GM21529 (cell line): ENCODE results near the gene GABRB2.
A peak's percentile ranks its signal among the peaks of the same experiment; 100 is the strongest.
"Not testable (repeated sequence)": the region's sequence is repeated elsewhere in the genome, so short reads cannot be mapped to it uniquely, and the experiment has no call there.

Experiments used
- ATAC-seq: cut with Tn5 transposase; IDR thresholded peaks from one replicate; pipeline ENCODE4 v1.9.1; 2021; ENCODE audit not compliant: unreplicated experiment

The GABRB2 gene

DNA sequence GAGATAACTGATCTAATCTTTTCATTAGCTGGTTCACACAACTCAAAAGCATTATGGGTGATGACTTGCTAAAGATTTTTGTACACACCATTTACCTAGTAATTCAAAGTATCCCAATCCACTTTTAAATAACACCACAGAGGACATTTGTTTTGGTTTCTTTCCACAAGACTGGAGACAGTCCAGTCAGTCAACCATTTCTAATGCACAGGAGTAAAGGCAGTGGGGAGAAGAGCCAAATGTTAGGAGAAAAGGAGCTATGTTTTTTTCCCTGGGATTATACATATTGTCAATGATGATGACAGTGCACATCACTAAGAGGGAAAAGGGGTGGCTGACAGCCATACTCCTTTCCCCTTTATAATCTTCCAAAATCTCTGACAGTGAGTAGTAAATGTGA lies 240.9 kb downstream of the GABRB2 start:
- ATAC-seq, result no peak

GRCh38 chr5:161302559-161302958 lies 244.0 kb downstream of the GABRB2 start:
- ATAC-seq, result no peak

GRCh38 chr5:161301586-161301985 lies 244.9 kb downstream of the GABRB2 start:
- ATAC-seq, result no peak

DNA sequence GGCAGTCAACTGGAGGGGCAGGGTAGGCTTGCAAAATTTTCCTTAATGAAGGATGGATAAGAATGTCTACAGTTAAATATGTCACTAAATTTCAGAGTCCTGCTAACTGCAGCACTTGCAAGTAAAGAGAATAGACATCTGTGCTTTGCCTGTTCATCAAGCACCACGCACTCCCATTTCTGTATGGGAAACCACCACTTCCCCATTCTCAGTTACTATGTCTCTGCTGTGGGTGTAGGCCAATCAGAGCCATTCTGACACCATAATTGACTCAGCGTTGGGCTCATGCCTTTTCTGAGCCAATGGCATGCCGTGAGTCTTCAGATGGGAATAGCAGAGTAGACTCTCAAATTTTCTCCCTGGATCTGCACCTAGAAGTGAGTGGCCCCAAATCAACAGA lies 247.5 kb downstream of the GABRB2 start:
- ATAC-seq, result peak; percentile 95

- ATAC-seq, result not testable (repeated sequence)
Measured at GRCh38 chr5:161297388-161297787, 249.1 kb downstream of the GABRB2 start.

DNA sequence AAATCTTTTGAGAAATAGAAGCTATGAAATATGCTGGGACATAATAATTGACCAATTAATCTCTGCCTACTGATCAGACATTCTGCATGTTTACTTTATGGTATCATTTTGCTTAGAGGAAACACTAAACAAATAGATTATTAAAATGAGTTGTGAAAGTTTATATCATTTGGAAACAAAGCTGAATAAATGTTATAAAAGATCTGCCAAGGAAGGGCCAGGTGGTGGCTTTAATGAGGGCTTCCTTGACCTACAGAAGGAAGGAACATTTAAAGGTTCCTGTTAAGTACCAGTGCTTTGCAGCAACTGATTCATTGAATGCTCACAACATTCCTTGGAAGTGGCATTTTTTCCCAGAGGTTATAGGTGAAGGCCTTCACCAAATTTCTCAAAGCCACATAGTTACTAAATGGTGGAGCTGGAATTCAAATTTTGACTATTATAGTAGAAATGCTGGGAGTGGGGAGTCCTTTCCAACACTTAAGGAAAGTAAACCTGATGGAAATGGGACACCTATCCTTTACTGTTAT lies 250.7 kb downstream of the GABRB2 start:
- ATAC-seq, result no peak

GRCh38 chr5:161288071-161288470 lies 258.5 kb downstream of the GABRB2 start:
- ATAC-seq, result no peak

DNA sequence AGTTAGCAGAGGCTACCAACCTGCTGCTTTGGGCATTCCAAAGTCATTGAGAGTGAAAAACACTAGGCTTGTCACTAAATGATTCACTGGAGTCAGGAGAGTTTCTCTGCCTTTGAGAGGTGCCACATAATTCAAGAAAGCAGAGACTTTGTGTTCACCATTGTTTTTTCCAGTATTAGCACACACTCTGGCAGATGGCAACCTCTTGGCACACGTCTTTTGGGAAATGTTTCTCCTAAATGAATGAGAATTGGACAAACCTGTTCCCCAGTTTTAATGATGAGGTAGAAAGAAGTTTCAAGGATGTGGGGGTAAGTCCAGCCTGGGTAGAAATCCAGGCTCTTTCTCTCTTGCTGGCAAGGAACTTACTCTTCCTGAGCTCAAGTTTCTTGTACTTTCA lies 259.1 kb downstream of the GABRB2 start:
- ATAC-seq, result no peak

DNA sequence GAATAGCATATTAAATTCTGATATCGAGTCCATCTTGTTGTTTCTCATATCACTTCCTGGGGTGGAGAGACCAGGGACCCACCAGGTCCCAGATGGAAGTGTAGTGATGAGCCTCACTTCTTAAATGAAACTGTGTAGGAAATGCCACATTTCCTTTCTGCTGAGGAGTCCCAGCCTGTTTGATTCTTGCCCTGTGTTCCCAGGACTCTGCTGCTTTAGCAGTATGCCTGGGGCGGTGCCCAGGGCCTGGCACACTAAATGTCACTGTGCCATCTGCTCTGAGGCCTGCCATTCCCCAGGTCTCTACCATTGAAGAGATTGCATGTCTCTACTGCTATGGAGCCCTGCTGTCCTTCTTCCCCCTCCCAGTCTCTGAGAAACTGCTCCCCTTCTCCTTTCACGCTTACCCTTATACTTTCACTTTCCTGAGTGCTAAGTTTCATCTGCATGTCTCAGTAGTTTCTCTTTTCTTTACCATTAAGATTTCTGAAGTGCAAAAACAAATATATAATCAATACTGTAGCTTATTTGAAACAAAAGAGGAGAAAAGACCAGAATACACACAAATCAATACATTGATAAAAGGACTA lies 260.4 kb downstream of the GABRB2 start:
- peak; percentile 98 for ATAC-seq

DNA sequence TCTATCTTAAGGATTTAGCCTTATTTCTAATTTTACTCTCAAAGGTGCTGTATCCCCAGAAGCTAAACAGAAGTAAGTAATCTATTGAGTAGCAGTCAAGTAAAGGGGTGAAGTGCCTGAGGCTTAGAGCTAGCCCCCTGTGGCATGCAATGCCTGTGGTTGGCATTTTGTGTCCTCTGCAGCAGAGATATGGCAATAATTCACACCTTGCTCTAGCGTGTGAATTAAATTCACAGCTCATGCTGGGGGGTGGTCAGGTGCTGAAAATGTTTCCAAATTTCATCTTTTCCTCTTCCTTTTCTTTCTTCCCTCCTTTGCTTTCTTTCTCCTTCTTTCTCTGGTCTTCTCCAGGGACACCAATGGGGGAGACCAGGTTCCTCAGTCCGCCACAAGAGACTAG lies 262.1 kb downstream of the GABRB2 start:
- ATAC-seq, result no peak

- no peak for ATAC-seq
Measured at GRCh38 chr5:161283296-161283695, 263.2 kb downstream of the GABRB2 start.

DNA sequence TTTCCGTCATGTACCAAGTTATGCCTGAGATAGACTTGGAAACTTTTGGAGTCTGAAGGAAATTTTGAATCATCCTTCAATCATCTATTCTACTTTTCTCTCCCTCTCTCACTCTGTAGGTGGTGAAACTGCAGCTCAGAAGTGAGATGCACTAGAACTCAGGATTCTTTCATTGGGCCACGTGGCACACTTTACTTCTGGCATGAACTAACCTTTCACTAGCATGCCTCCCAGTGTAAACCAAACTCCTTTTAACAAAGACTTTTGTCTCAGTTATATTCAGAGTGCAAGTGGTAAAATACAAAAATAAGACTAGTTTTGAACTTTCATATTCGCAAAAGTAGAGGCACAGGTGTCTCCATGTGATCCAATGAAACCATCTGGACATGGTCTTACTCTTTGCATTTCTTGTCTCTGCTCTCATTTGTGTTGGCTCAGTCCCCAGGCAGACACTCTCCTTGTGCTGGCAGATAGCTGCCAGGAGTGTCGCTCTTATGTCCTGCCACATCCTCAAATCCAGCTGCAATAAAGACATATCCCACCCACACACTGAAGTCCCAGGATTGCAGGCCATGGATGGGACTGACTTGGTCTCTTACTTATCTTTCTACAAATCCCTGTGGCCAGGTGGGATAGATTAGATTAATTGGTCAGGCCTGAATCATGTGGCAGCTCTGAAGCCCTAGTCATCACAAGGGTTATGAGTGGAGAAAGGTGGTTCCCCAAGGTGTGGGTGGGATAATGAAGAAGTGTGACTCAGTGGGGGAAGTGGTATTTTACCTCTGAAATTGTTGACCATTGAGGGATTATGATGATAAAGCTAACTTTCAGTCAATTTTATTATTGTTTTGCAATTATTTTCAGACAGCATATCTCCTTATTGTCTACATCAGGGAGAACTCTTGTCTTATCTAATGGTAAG lies 267.5 kb downstream of the GABRB2 start:
- peak; percentile 69 for ATAC-seq

GRCh38 chr5:161277011-161277410 lies 269.5 kb downstream of the GABRB2 start:
- ATAC-seq, result no peak

GRCh38 chr5:161274951-161275350 lies 271.6 kb downstream of the GABRB2 start:
- no peak for ATAC-seq

- no peak for ATAC-seq
Measured at GRCh38 chr5:161273410-161273809, 273.1 kb downstream of the GABRB2 start.

- no peak for ATAC-seq
Measured at GRCh38 chr5:161271816-161272215, 274.7 kb downstream of the GABRB2 start.

GRCh38 chr5:161269125-161269524 lies 277.4 kb downstream of the GABRB2 start:
- no peak for ATAC-seq

GRCh38 chr5:161266954-161267353 lies 279.6 kb downstream of the GABRB2 start:
- ATAC-seq, result no peak

- no peak for ATAC-seq
Measured at GRCh38 chr5:161265006-161265405, 281.5 kb downstream of the GABRB2 start.

DNA sequence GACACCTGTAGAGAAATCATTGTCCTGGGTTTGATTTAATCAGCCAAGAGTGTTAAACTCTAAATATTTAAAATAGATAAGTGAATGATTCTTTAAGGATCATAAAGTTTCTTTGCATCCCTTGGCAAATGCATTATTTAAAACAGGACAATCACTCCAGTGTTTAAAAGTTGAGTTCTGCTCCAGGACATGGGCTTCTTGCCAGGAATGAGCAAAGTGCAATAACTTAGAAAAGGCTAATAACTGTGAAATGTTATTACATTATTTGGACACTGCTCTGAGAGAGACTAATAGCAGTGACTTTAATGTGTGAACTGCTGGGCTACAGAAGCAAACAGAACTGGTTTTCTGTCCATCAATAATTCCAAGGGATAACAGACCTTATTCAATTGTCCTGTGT lies 283.3 kb downstream of the GABRB2 start:
- ATAC-seq, result no peak

GRCh38 chr5:161261668-161262323 lies 284.7 kb downstream of the GABRB2 start:
- no peak for ATAC-seq

GRCh38 chr5:161258438-161258837 lies 288.1 kb downstream of the GABRB2 start:
- ATAC-seq, result peak; percentile 47
